Prostate gland (tissue), 2 donors: ENCODE measurements around the gene UBE2J1. TPM values are rescaled to one million over a fixed set of nuclear protein-coding genes. Genes with fewer than 3 reads are reported as not detected.
A peak's percentile ranks its signal among the peaks of the same experiment; 100 is the strongest.

Experiments used
- DNase-seq: peaks from one replicate; pipeline ENCODE4 v3.0.0-alpha.2; 2019; ENCODE audit warnings: low spot score
- H3K27ac ChIP-seq, 2 donors: fragments of 200-600 bp; sonication (generic); 2 replicates each; pipeline ENCODE4 v1.5.1; 2017 to 2019
- H3K27me3 ChIP-seq: fragments of 200-600 bp; sonication (generic); replicated peaks from 2 replicates; pipeline ENCODE4 v1.5.1; 2019; ENCODE audit not compliant: insufficient read depth
- H3K36me3 ChIP-seq, 2 donors: fragments of 200-600 bp; sonication (generic); 1 replicate in 1 of 2; 2 replicates in 1 of 2; pipeline versions ENCODE4 v1.5.1 to v1.8.1; 2017 to 2019
- H3K4me1 ChIP-seq: fragments of 200-600 bp; sonication (generic); replicated peaks from 2 replicates; pipeline ENCODE4 v1.5.1; 2019
- H3K4me3 ChIP-seq, 2 donors: fragments of 200-600 bp; sonication (generic); 2 replicates each; pipeline ENCODE4 v1.5.1; 2017 to 2019
- H3K9me3 ChIP-seq: fragments of 200-600 bp; sonication (generic); 2 replicates; pipeline ENCODE4 v1.5.1; 2017
- CTCF ChIP-seq, 4 experiments: fragments of 200-600 bp in 2 of 4; fragments of 450-650 bp in 2 of 4; sonication (generic) in 2 of 4; IDR thresholded peaks; 1 replicate in 3 of 4; 2 replicates in 1 of 4; pipeline ENCODE4 v1.5.1; 2016 to 2019; ENCODE audit warnings: antibody characterized with exemption in 4 of 4, mild to moderate bottlenecking in 2 of 4, moderate library complexity in 2 of 4
- POLR2A ChIP-seq: fragments of 450-650 bp; IDR thresholded peaks from one replicate; pipeline ENCODE4 v1.6.1; 2016; ENCODE audit warnings: antibody characterized with exemption, mild to moderate bottlenecking
- POLR2AphosphoS5 ChIP-seq: sonication (generic); formaldehyde crosslinking; IDR thresholded peaks from one replicate; pipeline ENCODE4 v1.6.1; 2017; ENCODE audit warnings: antibody characterized with exemption
- WGBS: methylation state at CpG from one replicate; pipeline ENCODE4 v1.1.5; 2018; 5-methylcytosine and 5-hydroxymethylcytosine counted together
- intact Hi-C: fragments of 100-400 bp; cut with DNase I; formaldehyde crosslinking; loops from one replicate; pipeline ENCODE4 v1.14.2; 2022
- total RNA-seq, 2 donors: library from RNA; depleted of rRNA; stranded (reverse); fragments of >200 nt; gene quantifications; one replicate each; pipeline ENCODE4 v1.1.0, GENCODE V29; 2016

Gene UBE2J1
- total RNA-seq, 2 donors from 2014 or later = 31.7 to 98.4 TPM

GRCh38 chr6:89368107-89368506 lies 15.6 kb upstream of the UBE2J1 start:
- Histone ChIP-seq H3K36me3 (no peaks in the 10 kb centered on the region), H3K27ac (no peak overlapping the region), H3K9me3 (no peaks in the 10 kb centered on the region), H3K4me3 (no peak overlapping the region), H3K4me1 (no peaks in the 10 kb centered on the region), H3K27me3 (no peaks in the 10 kb centered on the region)
- DNase-seq = no peak
- TF ChIP-seq POLR2AphosphoS5 (no peak), CTCF (IDR thresholded peaks at IDR 0.05) (peak; percentile 27 to 51 (median 47))
- intact Hi-C loops = loop anchor here (5.0 kb wide), 1 partner anchor 56 kb away; no protein-coding TSS in a partner anchor
- whole genome bisulfite sequencing = 32% methylated on average over 6 of the region's 6 CpGs

DNA sequence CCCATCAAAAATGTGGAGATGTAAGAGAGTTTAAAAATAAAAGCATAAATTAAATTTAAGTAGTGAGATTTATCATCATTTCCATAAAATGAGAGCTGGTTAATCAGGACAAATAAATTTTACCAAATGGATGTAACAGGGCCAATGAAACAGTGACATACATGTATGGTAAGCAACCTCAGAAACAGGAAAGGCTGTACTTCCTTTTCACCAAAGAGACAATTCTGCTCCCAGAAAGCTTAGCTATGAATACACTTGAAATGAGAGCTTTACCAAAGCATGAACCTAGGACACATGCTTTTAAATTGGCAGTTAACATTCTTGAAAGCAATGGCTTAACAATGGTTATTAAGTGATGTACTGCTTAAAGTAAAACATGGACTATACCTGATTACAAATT lies 12.1 kb upstream of the UBE2J1 start:
- Histone ChIP-seq H3K36me3 (no peaks in the 10 kb centered on the region), H3K4me3 (no peak overlapping the region), H3K27ac (no peak overlapping the region), H3K9me3 (no peaks in the 10 kb centered on the region), H3K4me1 (no peaks in the 10 kb centered on the region), H3K27me3 (no peaks in the 10 kb centered on the region)
- intact Hi-C loops = no loop called here
- no peak for TF ChIP-seq POLR2A
- TF ChIP-seq CTCF (IDR thresholded peaks at IDR 0.05) = no peak
- no peak for TF ChIP-seq POLR2AphosphoS5
- DNase-seq = no peak

DNA sequence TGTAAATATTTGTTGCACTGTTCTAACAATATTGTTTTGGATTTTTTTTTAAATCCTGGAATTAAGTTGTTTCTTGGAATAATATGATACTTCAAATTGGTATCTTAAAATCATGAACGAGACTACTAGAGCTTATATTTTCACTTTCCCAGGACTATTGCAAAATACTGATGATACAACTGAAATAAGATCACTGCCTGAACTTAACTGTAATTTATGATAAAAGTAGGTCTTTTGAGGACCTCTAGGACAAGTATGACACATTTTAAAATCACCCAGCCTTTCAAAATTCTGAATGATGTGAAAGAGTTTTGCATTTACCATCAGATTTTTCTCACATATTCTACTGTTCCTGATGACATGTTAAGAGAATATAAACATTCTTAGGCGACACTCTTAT lies 8.6 kb upstream of the UBE2J1 start:
- Histone ChIP-seq H3K4me1 (no peaks in the 10 kb centered on the region), H3K36me3 (no peaks in the 10 kb centered on the region), H3K27me3 (no peaks in the 10 kb centered on the region), H3K4me3 (no peak overlapping the region), H3K27ac (no peak overlapping the region), H3K9me3 (no peaks in the 10 kb centered on the region)
- 87% methylated on average over 2 of the region's 2 CpGs for WGBS
- DNase-seq = no peak
- intact Hi-C loops = no loop called here
- TF ChIP-seq POLR2A (no peak), CTCF (IDR thresholded peaks at IDR 0.05) (no peak), POLR2AphosphoS5 (no peak)

- intact Hi-C loops = no loop called here
- Histone ChIP-seq H3K4me3 (no peak overlapping the region), H3K36me3 (no peaks in the 10 kb centered on the region), H3K27me3 (no peaks in the 10 kb centered on the region), H3K4me1 (no peaks in the 10 kb centered on the region), H3K27ac (no peak overlapping the region), H3K9me3 (no peaks in the 10 kb centered on the region)
- no peak for TF ChIP-seq CTCF (IDR thresholded peaks at IDR 0.05)
- TF ChIP-seq POLR2A = no peak
- no peak for TF ChIP-seq POLR2AphosphoS5
- 94% methylated on average over 2 of the region's 2 CpGs for WGBS
- DNase-seq = no peak
Measured at GRCh38 chr6:89360415-89360999, 8.0 kb upstream of the UBE2J1 start.

- TF ChIP-seq POLR2AphosphoS5 (no peak), POLR2A (no peak)
- H3K4me3 ChIP-seq = no peak overlapping the region
- no peak overlapping the region for H3K27ac ChIP-seq
- intact Hi-C loops = no loop called here
- WGBS = 0% methylated on average over 1 of the region's 1 CpG
- H3K9me3 ChIP-seq = no peaks in the 10 kb centered on the region
- DNase-seq = no peak
- H3K4me1 ChIP-seq = no peaks in the 10 kb centered on the region
- no peaks in the 10 kb centered on the region for H3K27me3 ChIP-seq
- no peaks in the 10 kb centered on the region for H3K36me3 ChIP-seq
Measured at GRCh38 chr6:89359561-89359960, 7.0 kb upstream of the UBE2J1 start.
